HFFc6 (cell line): Measurements from ENCODE around the gene FIP1L1. TPM values are rescaled to one million over a fixed set of nuclear protein-coding genes. Genes with fewer than 3 reads are reported as not detected.
A peak's percentile ranks its signal among the peaks of the same experiment; 100 is the strongest.

Experiments used
- DNase-seq: peaks from one replicate; pipeline ENCODE4 v3.0.0-alpha.2; 2018
- H3K27ac Mint-ChIP-seq: 2 replicates; pipeline ENCODE4 v1.8.0; 2020; ENCODE audit warnings: mild to moderate bottlenecking, mixed read lengths
- H3K27me3 Mint-ChIP-seq: 2 replicates; pipeline ENCODE4 v1.8.0; 2021; ENCODE audit warnings: mild to moderate bottlenecking, moderate library complexity, mixed read lengths; ENCODE audit not compliant: insufficient read depth
- H3K36me3 Mint-ChIP-seq: 2 replicates; pipeline ENCODE4 v1.8.0; 2021; ENCODE audit warnings: low read depth, mixed read lengths
- H3K4me1 Mint-ChIP-seq: 2 replicates; pipeline ENCODE4 v1.8.0; 2020; ENCODE audit warnings: low read depth, mixed read lengths
- H3K4me3 Mint-ChIP-seq: 2 replicates; pipeline ENCODE4 v1.8.0; 2020; ENCODE audit warnings: mild to moderate bottlenecking, moderate library complexity, mixed read lengths
- H3K9me3 Mint-ChIP-seq: 2 replicates; pipeline ENCODE4 v1.8.0; 2020; ENCODE audit warnings: mild to moderate bottlenecking, mixed read lengths
- CTCF ChIP-seq: fragments of 200-600 bp; sonication (generic); IDR thresholded peaks from 2 replicates; pipeline ENCODE4 v1.5.0; 2021; ENCODE audit warnings: antibody characterized with exemption, mild to moderate bottlenecking
- total RNA-seq, 6 experiments: library from RNA; stranded (reverse); fragmentation: NEBNext Ultra II Directional; extraction: Animal tissue kit (Norgen Biotek cat#: 25700); gene quantifications; 2 replicates in 1 of 6; 3 replicates in 5 of 6; pipeline ENCODE4 v1.2.3, GENCODE V29; 2021

Gene FIP1L1
- total RNA-seq, 6 experiments from 2014 or later, result 56.3 to 81.5 (median 77.4) TPM

- peaks cover 2% of the 10 kb centered on the region; the same call in 1 of the 2 replicates for H3K27me3 Mint-ChIP-seq
- H3K27ac Mint-ChIP-seq, result no peak overlapping the region
- no peak for DNase-seq
- H3K4me3 Mint-ChIP-seq, result no peak overlapping the region
- H3K9me3 Mint-ChIP-seq, result no peaks in the 10 kb centered on the region
- H3K4me1 Mint-ChIP-seq, result peaks cover 21% of the 10 kb centered on the region
- no peaks in the 10 kb centered on the region for H3K36me3 Mint-ChIP-seq
- TF ChIP-seq CTCF, result no peak
These were observed 6.4 kb upstream of the FIP1L1 start for GRCh38 chr4:53371049-53371448.

GRCh38 chr4:53371843-53372521 is 5.5 kb upstream of the FIP1L1 start:
- Mint-ChIP-seq H3K9me3 (no peaks in the 10 kb centered on the region), H3K4me1 (peaks cover 18% of the 10 kb centered on the region), H3K27ac (no peak overlapping the region), H3K27me3 (peaks cover 2% of the 10 kb centered on the region; the same call in 1 of the 2 replicates), H3K36me3 (no peaks in the 10 kb centered on the region), H3K4me3 (no peak overlapping the region)
- TF ChIP-seq CTCF, result no peak
- DNase-seq, result no peak

DNA sequence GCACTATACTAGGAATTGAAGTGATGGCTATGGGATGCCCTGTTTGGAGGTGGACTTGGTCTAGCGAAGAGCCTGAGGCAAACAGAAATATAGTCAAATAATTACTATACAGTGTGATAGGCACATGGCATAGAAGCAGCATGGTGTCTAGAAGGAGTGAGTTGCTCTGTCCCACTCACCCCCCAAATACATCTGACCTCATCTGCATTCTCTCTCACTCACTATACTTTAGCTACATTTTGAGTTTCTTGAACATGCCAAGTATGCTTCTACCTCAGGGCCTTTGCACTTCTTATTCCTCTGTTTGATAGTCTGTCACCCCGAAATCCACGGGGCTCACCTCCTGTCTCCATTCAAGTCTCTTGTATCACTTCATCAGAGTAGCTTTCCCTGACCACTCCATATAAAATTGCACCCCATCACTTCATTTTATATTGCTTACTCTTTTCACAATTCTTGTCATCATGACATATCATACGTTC is 2.6 kb upstream of the FIP1L1 start:
- H3K4me3 Mint-ChIP-seq, result no peak overlapping the region
- H3K4me1 Mint-ChIP-seq, result peaks cover 30% of the 10 kb centered on the region
- peaks cover 3% of the 10 kb centered on the region; the same call in 1 of the 2 replicates for H3K27me3 Mint-ChIP-seq
- TF ChIP-seq CTCF, result no peak
- DNase-seq, result no peak
- peaks cover 13% of the 10 kb centered on the region for H3K36me3 Mint-ChIP-seq
- H3K27ac Mint-ChIP-seq, result no peak overlapping the region
- H3K9me3 Mint-ChIP-seq, result no peaks in the 10 kb centered on the region

DNA sequence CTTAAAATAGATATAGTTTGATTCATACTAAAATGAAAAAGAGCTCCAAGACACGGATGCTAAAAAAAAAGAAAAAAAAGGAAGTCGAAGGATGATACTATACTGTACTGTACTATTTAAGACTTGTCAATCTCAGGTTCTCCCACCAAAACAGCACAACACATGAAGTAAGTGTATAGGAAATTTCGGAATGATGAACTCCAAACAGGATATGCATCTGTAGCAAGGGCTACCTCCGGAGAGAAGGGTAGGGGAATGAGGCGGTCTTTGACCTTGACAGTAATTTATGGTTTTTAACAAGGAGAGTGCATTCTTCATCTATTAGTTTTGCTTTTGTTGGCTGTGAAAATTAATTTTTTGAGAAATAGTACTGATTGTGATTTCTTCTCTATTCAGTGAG is 541 bp upstream of the FIP1L1 start:
- Mint-ChIP-seq H3K4me3 (peak overlapping the region; percentile 97), H3K9me3 (no peaks in the 10 kb centered on the region), H3K4me1 (peaks cover 39% of the 10 kb centered on the region), H3K27me3 (peaks cover 3% of the 10 kb centered on the region; the same call in 1 of the 2 replicates), H3K27ac (peak overlapping the region; percentile 96), H3K36me3 (peaks cover 20% of the 10 kb centered on the region)
- no peak for DNase-seq
- TF ChIP-seq CTCF, result no peak

- H3K27me3 Mint-ChIP-seq, result peaks cover 3% of the 10 kb centered on the region; the same call in 1 of the 2 replicates
- H3K4me1 Mint-ChIP-seq, result peaks cover 42% of the 10 kb centered on the region
- peak overlapping the region; percentile 96 for H3K27ac Mint-ChIP-seq
- H3K9me3 Mint-ChIP-seq, result no peaks in the 10 kb centered on the region
- TF ChIP-seq CTCF, result no peak
- peak overlapping the region; percentile 97 for H3K4me3 Mint-ChIP-seq
- DNase-seq, result no peak
- H3K36me3 Mint-ChIP-seq, result peaks cover 20% of the 10 kb centered on the region
These were observed 686 bp downstream of the FIP1L1 start for GRCh38 chr4:53378171-53378482.
